Kidney (tissue), 14 donors: ENCODE data around the gene CHN2. TPM values are rescaled to one million over a fixed set of nuclear protein-coding genes. Genes with fewer than 3 reads are reported as not detected.

Source experiments
- DNase-seq, 5 donors: peaks; one replicate each; pipeline ENCODE4 v3.0.0-alpha.2; 2013 to 2020
- FAIRE-seq: peaks from 2 replicates; lab custom pipeline; 2012; peaks lifted over from hg19 to GRCh38; lab: Jason Lieb, UNC
- H3K27ac ChIP-seq, 2 donors: one replicate each; pipeline ENCODE4 v1.7.0; 2013; ENCODE audit warnings: low read depth in 2 of 2, low read length in 2 of 2, inconsistent platforms in 1 of 2
- H3K27me3 ChIP-seq: one replicate; pipeline ENCODE4 v1.7.1; 2013; ENCODE audit warnings: low read length, inconsistent platforms; ENCODE audit not compliant: control insufficient read depth, insufficient read depth
- H3K36me3 ChIP-seq, 3 donors: one replicate each; pipeline versions ENCODE4 v1.7.0 to v1.7.1; 2013; ENCODE audit warnings: low read length in 3 of 3, control low read depth in 1 of 3, inconsistent platforms in 1 of 3; ENCODE audit not compliant: insufficient read depth in 3 of 3, control insufficient read depth in 2 of 3
- H3K4me1 ChIP-seq, 3 donors: one replicate each; pipeline versions ENCODE4 v1.7.0 to v1.7.1; 2013; ENCODE audit warnings: low read length in 3 of 3, inconsistent platforms in 1 of 3, low read depth in 1 of 3; ENCODE audit not compliant: control insufficient read depth in 2 of 3, insufficient read depth in 2 of 3
- H3K4me3 ChIP-seq, 3 donors: one replicate each; pipeline versions ENCODE4 v1.7.0 to v1.8.1; 2013; ENCODE audit warnings: low read length in 3 of 3, control low read depth in 1 of 3, inconsistent platforms in 1 of 3
- H3K9ac ChIP-seq, 3 donors: one replicate each; pipeline versions ENCODE4 v1.7.0 to v1.7.1; 2013; ENCODE audit warnings: low read length in 3 of 3, control low read depth in 1 of 3, inconsistent platforms in 1 of 3
- H3K9me3 ChIP-seq, 3 donors: one replicate each; pipeline versions ENCODE4 v1.7.0 to v1.7.1; 2013; ENCODE audit warnings: low read length in 3 of 3, control low read depth in 1 of 3, inconsistent platforms in 1 of 3; ENCODE audit not compliant: control insufficient read depth in 2 of 3, insufficient read depth in 1 of 3
- intact Hi-C: fragments of 100-400 bp; cut with DNase I; formaldehyde crosslinking; loops from one replicate; pipeline ENCODE4 v1.11.1; 2022
- polyA plus RNA-seq: library from polyadenylated mRNA; stranded (reverse); fragments of 350-450 nt; fragmentation: Illumina TruSeq; extraction: RNeasy Lipid Tissue Mini Kit (QIAGEN cat#74804); gene quantifications from one replicate; pipeline ENCODE4 v1.2.3, GENCODE V29; 2014; ENCODE audit warnings: low read depth, low replicate concordance; ENCODE audit not compliant: insufficient read depth
- total RNA-seq: library from RNA; stranded (reverse); fragmentation: NEBNext Ultra II Directional; extraction: Animal tissue kit (Norgen Biotek cat#: 25700); gene quantifications from one replicate; pipeline ENCODE4 v1.2.1, GENCODE V29; 2021
- TF ChIP-seq, protein P1 (sequence below): IDR thresholded peaks from 3 replicates; pipeline ENCODE4 v1.5.1; 2012; ENCODE audit warnings: mild to moderate bottlenecking, moderate library complexity, borderline replicate concordance; ENCODE audit not compliant: insufficient read depth; ENCODE audit errors: extremely low read depth
- donor health status: control.
- donor health status: control.
- donor health status: control.
- donor health status: control.
- donor health status: control.
- donor health status: DM: yes; HTN: yes; CAD: no.
- donor health status: Normal renal cell carcinoma (clear cell type).

The CHN2 gene
- total and polyA plus RNA-seq, 2 donors from 2014 or later, result 7.4 to 22.5 TPM

GRCh38 chr7:29204491-29205272 lies 10.1 kb downstream of the CHN2 start:
- DNase-seq, result peak in 1 of 5 donors; percentile 7
- H3K27ac ChIP-seq, result no peak overlapping the region
- H3K9me3 ChIP-seq, result no peaks in the 10 kb centered on the region
- TF ChIP-seq, protein P1, sequence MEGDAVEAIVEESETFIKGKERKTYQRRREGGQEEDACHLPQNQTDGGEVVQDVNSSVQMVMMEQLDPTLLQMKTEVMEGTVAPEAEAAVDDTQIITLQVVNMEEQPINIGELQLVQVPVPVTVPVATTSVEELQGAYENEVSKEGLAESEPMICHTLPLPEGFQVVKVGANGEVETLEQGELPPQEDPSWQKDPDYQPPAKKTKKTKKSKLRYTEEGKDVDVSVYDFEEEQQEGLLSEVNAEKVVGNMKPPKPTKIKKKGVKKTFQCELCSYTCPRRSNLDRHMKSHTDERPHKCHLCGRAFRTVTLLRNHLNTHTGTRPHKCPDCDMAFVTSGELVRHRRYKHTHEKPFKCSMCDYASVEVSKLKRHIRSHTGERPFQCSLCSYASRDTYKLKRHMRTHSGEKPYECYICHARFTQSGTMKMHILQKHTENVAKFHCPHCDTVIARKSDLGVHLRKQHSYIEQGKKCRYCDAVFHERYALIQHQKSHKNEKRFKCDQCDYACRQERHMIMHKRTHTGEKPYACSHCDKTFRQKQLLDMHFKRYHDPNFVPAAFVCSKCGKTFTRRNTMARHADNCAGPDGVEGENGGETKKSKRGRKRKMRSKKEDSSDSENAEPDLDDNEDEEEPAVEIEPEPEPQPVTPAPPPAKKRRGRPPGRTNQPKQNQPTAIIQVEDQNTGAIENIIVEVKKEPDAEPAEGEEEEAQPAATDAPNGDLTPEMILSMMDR, result no peak
- H3K9ac ChIP-seq, result no peak overlapping the region
- H3K27me3 ChIP-seq, result no peaks in the 10 kb centered on the region
- H3K4me1 ChIP-seq, result no peaks in the 10 kb centered on the region
- no peak overlapping the region for H3K4me3 ChIP-seq
- no peaks in the 10 kb centered on the region for H3K36me3 ChIP-seq
- intact Hi-C loops, result no loop called here
- FAIRE-seq, result no peak

GRCh38 chr7:29207162-29207801 lies 12.7 kb downstream of the CHN2 start:
- no peak overlapping the region for H3K27ac ChIP-seq
- intact Hi-C loops, result no loop called here
- TF ChIP-seq, protein P1, result no peak
- H3K27me3 ChIP-seq, result no peaks in the 10 kb centered on the region
- no peaks in the 10 kb centered on the region for H3K4me1 ChIP-seq
- no peaks in the 10 kb centered on the region for H3K9me3 ChIP-seq
- no peaks in the 10 kb centered on the region for H3K36me3 ChIP-seq
- no peak overlapping the region for H3K9ac ChIP-seq
- DNase-seq, result no peak
- FAIRE-seq, result no peak
- no peak overlapping the region for H3K4me3 ChIP-seq

- H3K27ac ChIP-seq, result no peak overlapping the region
- TF ChIP-seq, protein P1, result no peak
- DNase-seq, result no peak
These were observed 14.1 kb downstream of the CHN2 start for GRCh38 chr7:29208410-29209250.

More at GRCh38 chr7:29208410-29209250, 14.1 kb downstream of the CHN2 start:
- intact Hi-C loops, result no loop called here
- H3K9ac ChIP-seq, result no peak overlapping the region
- no peaks in the 10 kb centered on the region for H3K4me1 ChIP-seq
- H3K9me3 ChIP-seq, result no peaks in the 10 kb centered on the region
- H3K36me3 ChIP-seq, result no peaks in the 10 kb centered on the region
- no peaks in the 10 kb centered on the region for H3K27me3 ChIP-seq
- no peak overlapping the region for H3K4me3 ChIP-seq
- no peak for FAIRE-seq
